ENCODE measurements around the gene PGLYRP2. TPM values are rescaled to one million over a fixed set of nuclear protein-coding genes. Genes with fewer than 3 reads are reported as not detected.

The PGLYRP2 gene
- total RNA-seq, 2 donors from 2014 or later: 9.2 to 31.9 TPM

DNA sequence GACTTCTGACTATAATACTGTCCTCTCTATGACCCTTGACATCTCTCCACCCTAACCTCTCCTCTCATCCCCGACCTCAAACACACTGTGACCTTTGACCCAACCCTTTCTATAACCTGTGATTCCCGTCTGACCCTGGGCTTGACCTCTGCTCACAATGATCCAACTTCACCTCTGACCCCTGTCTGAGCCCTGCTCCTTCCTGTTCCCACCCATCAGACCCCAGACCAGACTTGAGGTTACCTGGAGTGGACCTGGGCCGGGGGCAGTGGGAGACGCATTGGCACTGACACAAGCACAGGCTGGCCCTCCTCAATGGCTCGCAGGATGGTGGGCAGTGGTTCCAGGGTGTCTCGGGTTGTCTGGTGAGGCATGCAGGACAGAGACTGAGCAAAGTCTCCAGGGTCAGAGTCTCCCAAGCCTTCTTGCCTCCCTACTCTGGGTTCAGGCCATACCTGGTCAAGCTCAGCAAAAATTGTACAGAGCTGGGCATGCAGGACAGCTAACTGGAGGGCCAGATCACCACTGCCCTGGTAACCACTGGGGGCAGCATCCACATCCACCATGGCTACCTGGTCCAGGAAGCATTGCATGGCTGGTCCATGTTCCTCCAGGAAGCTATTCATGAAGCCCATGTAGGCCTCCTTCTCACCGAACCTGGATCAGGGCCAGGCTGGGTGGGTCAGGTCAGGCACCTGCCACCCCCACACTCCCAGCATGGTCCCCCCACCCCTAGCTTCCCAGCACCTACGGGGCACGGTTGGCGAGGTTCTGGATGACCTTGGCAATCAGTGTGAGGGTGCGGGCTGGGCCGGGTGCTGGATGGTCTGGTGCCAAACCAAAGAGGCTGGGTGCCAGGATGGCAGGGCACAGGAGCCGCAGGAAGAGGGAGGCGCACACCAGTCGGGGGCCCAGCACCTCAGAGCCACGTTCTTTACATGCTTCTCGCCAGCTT lies 25.1 kb downstream of the PGLYRP2 start:
- Histone ChIP-seq H3K4me1 (replicated peaks) (peaks cover 10% of the 10 kb centered on the region), H3K36me3 (no peaks in the 10 kb centered on the region), H3K27ac (no peak overlapping the region), H3K9me3 (no peaks in the 10 kb centered on the region), H3K27me3 (replicated peaks; ENCODE audit: insufficient read depth) (peaks cover 8% of the 10 kb centered on the region), H3K4me3 (no peak overlapping the region)
- no peak for DNase-seq (ENCODE audit: low spot score)
- intact Hi-C loops (cut with DNase I): loop anchor here (5.0 to 10.0 kb wide), 2 partner anchors 101 to 187 kb away; no protein-coding TSS in a partner anchor
- WGBS: 74% methylated on average over 17 of the region's 17 CpGs
- TF ChIP-seq POLR2A (IDR thresholded peaks at IDR 0.05): no peak
- TF ChIP-seq, protein P1, sequence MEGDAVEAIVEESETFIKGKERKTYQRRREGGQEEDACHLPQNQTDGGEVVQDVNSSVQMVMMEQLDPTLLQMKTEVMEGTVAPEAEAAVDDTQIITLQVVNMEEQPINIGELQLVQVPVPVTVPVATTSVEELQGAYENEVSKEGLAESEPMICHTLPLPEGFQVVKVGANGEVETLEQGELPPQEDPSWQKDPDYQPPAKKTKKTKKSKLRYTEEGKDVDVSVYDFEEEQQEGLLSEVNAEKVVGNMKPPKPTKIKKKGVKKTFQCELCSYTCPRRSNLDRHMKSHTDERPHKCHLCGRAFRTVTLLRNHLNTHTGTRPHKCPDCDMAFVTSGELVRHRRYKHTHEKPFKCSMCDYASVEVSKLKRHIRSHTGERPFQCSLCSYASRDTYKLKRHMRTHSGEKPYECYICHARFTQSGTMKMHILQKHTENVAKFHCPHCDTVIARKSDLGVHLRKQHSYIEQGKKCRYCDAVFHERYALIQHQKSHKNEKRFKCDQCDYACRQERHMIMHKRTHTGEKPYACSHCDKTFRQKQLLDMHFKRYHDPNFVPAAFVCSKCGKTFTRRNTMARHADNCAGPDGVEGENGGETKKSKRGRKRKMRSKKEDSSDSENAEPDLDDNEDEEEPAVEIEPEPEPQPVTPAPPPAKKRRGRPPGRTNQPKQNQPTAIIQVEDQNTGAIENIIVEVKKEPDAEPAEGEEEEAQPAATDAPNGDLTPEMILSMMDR (IDR thresholded peaks at IDR 0.05): no peak
- TF ChIP-seq POLR2AphosphoS5 (IDR thresholded peaks at IDR 0.05): no peak

DNA sequence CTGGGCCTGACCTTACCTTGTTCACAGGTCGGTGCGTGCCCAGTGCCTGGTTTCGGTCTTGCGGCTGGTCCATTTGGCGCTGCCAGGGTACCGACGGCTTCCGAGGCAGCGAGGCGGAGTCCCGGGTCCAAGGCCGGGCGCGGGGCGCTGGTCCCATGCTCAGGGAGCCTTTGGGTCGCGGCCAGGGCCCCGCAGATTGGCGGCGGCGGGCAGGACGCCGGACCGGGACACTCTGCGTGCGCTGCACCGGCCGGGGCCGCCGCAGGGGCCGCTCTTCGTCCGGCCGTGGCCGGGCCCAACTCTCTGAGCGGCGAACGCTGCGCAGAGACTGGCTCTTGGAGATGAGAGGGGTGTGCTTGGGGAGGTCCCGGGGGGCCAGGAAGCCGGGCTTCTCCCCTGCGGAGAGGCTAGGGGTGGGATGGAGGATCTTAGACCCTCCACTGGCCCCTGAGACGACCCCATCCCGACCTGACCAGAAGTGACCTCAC lies 26.2 kb downstream of the PGLYRP2 start:
- peaks cover 5% of the 10 kb centered on the region for H3K27me3 ChIP-seq (replicated peaks; ENCODE audit: insufficient read depth)
- peak overlapping the region; percentile 29 to 37 for H3K4me3 ChIP-seq
- H3K27ac ChIP-seq: peak overlapping the region; percentile 6 to 49
- no peaks in the 10 kb centered on the region for H3K9me3 ChIP-seq
- peaks cover 10% of the 10 kb centered on the region for H3K4me1 ChIP-seq (replicated peaks)
- no peaks in the 10 kb centered on the region for H3K36me3 ChIP-seq
- intact Hi-C loops (cut with DNase I): loop anchor here (5.0 to 10.0 kb wide), 2 partner anchors 102 to 186 kb away; no protein-coding TSS in a partner anchor
- no peak for TF ChIP-seq POLR2A (IDR thresholded peaks at IDR 0.05)
- no peak for TF ChIP-seq POLR2AphosphoS5 (IDR thresholded peaks at IDR 0.05)
- TF ChIP-seq, protein P1 (IDR thresholded peaks at IDR 0.05): peak in 2 of 4 experiments; percentile 30 to 41
- DNase-seq (ENCODE audit: low spot score): no peak
- 6% methylated on average over 44 of the region's 44 CpGs for WGBS

DNA sequence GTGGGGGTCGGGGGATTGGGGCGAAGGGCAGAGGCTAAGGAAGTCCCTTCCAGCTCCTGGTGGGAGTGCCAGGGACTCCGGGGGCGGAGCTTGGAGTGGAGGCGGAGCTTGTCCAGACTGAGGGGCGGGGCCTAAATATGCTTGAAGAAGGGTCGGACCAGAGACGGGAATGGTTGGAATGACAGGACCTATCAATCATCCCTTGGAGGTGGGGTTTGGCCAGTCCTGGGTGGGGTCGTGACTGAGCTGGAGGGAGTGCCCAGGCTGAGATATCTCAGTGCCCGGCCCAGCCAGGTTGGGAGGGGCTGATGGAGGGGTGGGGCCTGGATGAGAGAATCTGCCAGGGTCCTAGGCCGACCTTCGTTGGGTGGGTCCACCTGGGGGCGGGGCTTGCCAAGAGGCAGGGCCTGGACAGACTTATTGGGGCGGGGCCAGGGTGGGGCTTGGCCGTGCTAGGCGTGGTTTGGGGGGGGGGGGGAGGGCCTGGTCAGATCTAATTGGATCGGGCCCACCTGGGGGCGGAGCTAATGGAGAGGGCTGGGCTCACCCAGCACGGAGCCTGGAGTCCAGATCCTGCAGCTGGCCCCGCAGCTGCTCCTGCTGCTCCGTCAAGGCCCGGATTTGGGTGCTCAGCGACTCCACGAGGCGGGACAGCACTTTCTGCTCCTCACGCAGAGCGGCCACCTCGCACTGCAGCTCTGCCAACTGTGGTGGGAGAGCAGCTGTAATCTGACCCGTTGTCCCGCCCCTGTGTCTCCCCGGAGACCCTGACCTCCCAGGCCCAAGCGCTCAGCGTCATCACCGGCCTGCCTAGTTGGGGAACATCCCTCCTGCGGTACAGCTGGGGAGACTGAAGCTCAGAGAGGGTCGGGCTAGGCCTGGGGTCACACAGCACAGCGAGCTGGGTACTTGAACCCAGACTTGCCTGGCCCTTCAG lies 26.9 kb downstream of the PGLYRP2 start:
- intact Hi-C loops (cut with DNase I): loop anchor here (5.0 to 10.0 kb wide), 2 partner anchors 102 to 185 kb away; no protein-coding TSS in a partner anchor
- peak; percentile 49 for TF ChIP-seq POLR2A (IDR thresholded peaks at IDR 0.05)
- TF ChIP-seq, protein P1 (IDR thresholded peaks at IDR 0.05): no peak
- TF ChIP-seq POLR2AphosphoS5 (IDR thresholded peaks at IDR 0.05): peak; percentile 54
- Histone ChIP-seq H3K27me3 (replicated peaks; ENCODE audit: insufficient read depth) (no peaks in the 10 kb centered on the region), H3K4me3 (peak overlapping the region; percentile 29 to 37), H3K4me1 (replicated peaks) (peaks cover 6% of the 10 kb centered on the region), H3K36me3 (no peaks in the 10 kb centered on the region), H3K27ac (peak overlapping the region; percentile 6 to 49), H3K9me3 (no peaks in the 10 kb centered on the region)
- 8% methylated on average over 37 of the region's 37 CpGs for WGBS
- DNase-seq (ENCODE audit: low spot score): peak; percentile 59

DNA sequence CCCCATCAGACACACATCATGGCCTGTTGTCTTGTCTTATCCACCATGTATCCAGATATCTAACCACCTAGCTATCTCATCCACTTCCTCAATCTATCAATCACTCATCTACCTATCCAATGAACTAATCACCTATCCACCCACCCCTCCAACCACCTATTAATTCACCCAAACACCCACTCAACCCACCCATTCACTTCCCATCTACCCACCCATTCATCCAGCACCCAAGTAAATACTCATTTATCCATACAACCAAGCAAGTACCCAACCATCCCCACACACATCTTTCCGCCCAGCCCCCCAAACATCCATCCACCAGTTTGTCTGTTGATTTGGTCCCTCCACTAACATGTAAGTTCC lies 28.8 kb downstream of the PGLYRP2 start:
- intact Hi-C loops (cut with DNase I): loop anchor here (5.0 to 10.0 kb wide), 2 partner anchors 104 to 183 kb away; no protein-coding TSS in a partner anchor
- TF ChIP-seq POLR2AphosphoS5 (IDR thresholded peaks at IDR 0.05): no peak
- TF ChIP-seq, protein P1 (IDR thresholded peaks at IDR 0.05): no peak
- TF ChIP-seq POLR2A (IDR thresholded peaks at IDR 0.05): no peak
- Histone ChIP-seq H3K36me3 (no peaks in the 10 kb centered on the region), H3K9me3 (no peaks in the 10 kb centered on the region), H3K4me1 (replicated peaks) (peaks cover 6% of the 10 kb centered on the region), H3K27ac (peak overlapping the region; percentile 62 to 73), H3K27me3 (replicated peaks; ENCODE audit: insufficient read depth) (no peaks in the 10 kb centered on the region), H3K4me3 (no peak overlapping the region)
- 84% methylated on average over 1 of the region's 1 CpG for WGBS
- DNase-seq (ENCODE audit: low spot score): no peak

Data from prostate gland (tissue), 2 donors.